ENCODE measurements around the gene CLCN3. TPM values are rescaled to one million over a fixed set of nuclear protein-coding genes. Genes with fewer than 3 reads are reported as not detected.

CLCN3 gene
- total RNA-seq, 2 donors from 2014 or later = 67.2 to 96.4 TPM

DNA sequence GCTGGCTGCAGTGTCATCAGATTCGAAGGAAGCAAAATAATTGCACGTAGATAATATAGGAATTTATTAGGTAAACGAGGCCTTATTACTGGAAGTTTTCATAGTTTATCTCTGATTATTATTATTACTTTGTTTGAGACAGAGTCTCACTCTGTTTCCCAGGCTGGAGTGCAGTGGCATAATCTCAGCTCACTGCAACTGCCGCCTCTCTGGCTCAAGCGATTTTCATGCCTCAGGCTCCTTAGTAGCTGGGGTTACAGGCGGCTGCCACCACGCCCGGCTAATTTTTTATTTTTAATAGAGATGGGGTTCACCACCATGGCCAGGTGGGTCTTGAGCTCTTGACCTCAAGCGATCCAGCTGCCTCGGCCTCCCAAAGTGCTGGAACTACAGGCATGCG is 12.5 kb downstream of the CLCN3 start:
- DNase-seq (ENCODE audit: low spot score) = no peak
- WGBS = 92% methylated on average over 11 of the region's 11 CpGs
- intact Hi-C loops (cut with DNase I) = no loop called here
- no peaks in the 10 kb centered on the region for H3K36me3 ChIP-seq
- H3K27me3 ChIP-seq (replicated peaks; ENCODE audit: insufficient read depth) = no peaks in the 10 kb centered on the region
- TF ChIP-seq, protein P1, sequence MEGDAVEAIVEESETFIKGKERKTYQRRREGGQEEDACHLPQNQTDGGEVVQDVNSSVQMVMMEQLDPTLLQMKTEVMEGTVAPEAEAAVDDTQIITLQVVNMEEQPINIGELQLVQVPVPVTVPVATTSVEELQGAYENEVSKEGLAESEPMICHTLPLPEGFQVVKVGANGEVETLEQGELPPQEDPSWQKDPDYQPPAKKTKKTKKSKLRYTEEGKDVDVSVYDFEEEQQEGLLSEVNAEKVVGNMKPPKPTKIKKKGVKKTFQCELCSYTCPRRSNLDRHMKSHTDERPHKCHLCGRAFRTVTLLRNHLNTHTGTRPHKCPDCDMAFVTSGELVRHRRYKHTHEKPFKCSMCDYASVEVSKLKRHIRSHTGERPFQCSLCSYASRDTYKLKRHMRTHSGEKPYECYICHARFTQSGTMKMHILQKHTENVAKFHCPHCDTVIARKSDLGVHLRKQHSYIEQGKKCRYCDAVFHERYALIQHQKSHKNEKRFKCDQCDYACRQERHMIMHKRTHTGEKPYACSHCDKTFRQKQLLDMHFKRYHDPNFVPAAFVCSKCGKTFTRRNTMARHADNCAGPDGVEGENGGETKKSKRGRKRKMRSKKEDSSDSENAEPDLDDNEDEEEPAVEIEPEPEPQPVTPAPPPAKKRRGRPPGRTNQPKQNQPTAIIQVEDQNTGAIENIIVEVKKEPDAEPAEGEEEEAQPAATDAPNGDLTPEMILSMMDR (IDR thresholded peaks at IDR 0.05) = no peak
- no peak for TF ChIP-seq POLR2A (IDR thresholded peaks at IDR 0.05)
- TF ChIP-seq POLR2AphosphoS5 (IDR thresholded peaks at IDR 0.05) = no peak
- no peaks in the 10 kb centered on the region for H3K9me3 ChIP-seq
- no peaks in the 10 kb centered on the region for H3K4me1 ChIP-seq (replicated peaks)
- H3K4me3 ChIP-seq = no peak overlapping the region
- no peak overlapping the region for H3K27ac ChIP-seq

DNA sequence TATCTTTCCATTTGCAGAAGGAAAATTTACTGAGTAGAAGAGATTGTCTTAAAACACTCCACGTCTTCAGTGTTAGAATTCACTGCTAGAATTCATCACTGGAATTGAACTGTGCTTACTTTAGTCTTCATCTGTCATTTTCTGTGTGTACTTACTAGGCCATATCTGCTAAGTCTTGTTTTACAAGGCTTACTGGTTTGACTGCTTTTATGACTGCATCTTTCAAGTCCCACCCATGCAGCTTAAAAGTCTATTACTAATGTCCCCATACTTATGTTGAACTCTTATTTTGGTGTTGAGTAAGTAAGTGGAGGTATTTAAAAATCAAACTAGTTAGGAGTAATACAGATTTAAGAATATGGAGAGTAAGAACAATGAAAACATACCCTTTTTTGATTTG is 14.6 kb downstream of the CLCN3 start:
- Histone ChIP-seq H3K9me3 (no peaks in the 10 kb centered on the region), H3K4me3 (no peak overlapping the region), H3K36me3 (no peaks in the 10 kb centered on the region), H3K27ac (peak overlapping the region; percentile 17 to 42), H3K4me1 (replicated peaks) (no peaks in the 10 kb centered on the region), H3K27me3 (replicated peaks; ENCODE audit: insufficient read depth) (no peaks in the 10 kb centered on the region)
- intact Hi-C loops (cut with DNase I) = no loop called here
- TF ChIP-seq, protein P1 (IDR thresholded peaks at IDR 0.05) = no peak
- TF ChIP-seq POLR2AphosphoS5 (IDR thresholded peaks at IDR 0.05) = peak; percentile 90
- no peak for TF ChIP-seq POLR2A (IDR thresholded peaks at IDR 0.05)
- peak; percentile 62 for DNase-seq (ENCODE audit: low spot score)
- WGBS = 39% methylated on average over 1 of the region's 1 CpG

DNA sequence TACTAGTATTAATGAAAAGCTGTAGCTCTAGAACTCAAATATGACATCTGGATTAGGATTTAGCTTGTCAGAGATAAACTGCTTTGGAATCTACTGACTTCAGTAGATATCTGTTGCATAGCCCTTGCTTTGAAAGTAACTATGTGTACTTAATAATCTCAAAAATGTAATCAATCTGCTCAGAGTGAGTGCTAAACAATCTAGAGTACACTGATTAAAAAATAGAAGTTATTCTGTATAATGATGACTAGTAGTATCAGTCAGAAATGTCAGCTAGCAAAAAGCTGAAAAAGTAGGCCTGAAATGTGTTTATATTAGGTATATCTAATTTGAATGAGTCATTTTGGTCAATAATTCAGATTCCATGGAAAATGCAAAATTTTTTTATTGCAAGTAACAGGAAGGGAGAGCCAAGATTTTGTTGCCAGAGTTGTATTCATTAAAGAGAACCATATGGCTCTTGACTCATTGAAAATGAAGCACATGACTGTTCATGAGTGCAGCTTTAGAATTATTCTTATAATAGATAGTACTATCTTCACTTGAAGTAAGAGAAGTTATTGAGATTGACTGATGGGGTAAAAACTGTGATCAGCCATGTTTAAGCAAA is 20.0 kb downstream of the CLCN3 start:
- TF ChIP-seq POLR2AphosphoS5 (IDR thresholded peaks at IDR 0.05) (no peak), POLR2A (IDR thresholded peaks at IDR 0.05) (no peak)
- TF ChIP-seq, protein P1 (IDR thresholded peaks at IDR 0.05) = no peak
- DNase-seq (ENCODE audit: low spot score) = no peak
- Histone ChIP-seq H3K36me3 (no peaks in the 10 kb centered on the region), H3K27me3 (replicated peaks; ENCODE audit: insufficient read depth) (no peaks in the 10 kb centered on the region), H3K27ac (no peak overlapping the region), H3K4me3 (no peak overlapping the region), H3K9me3 (no peaks in the 10 kb centered on the region), H3K4me1 (replicated peaks) (no peaks in the 10 kb centered on the region)
- intact Hi-C loops (cut with DNase I) = no loop called here

DNA sequence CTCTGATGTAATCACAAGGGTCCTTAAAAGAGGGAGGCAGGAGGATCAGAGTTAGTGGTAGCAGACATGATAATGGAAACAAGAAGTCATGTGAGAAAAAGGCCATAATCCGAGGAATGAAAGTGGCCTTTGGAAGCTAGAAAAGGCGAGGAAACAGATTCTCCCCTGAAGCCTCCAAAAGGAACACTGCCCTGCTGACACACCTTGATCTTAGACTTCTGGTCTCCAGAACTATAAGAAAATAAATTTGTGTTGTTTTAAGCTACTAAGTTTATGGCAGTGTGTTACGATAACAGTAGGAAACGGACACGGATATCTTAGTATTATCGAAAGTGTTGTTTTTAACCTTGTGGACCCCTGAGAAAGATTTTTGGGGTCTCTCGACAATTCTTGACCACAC is 24.4 kb downstream of the CLCN3 start:
- intact Hi-C loops (cut with DNase I) = no loop called here
- Histone ChIP-seq H3K27ac (no peak overlapping the region), H3K36me3 (no peaks in the 10 kb centered on the region), H3K4me3 (no peak overlapping the region), H3K4me1 (replicated peaks) (no peaks in the 10 kb centered on the region), H3K27me3 (replicated peaks; ENCODE audit: insufficient read depth) (no peaks in the 10 kb centered on the region), H3K9me3 (no peaks in the 10 kb centered on the region)
- no peak for DNase-seq (ENCODE audit: low spot score)
- TF ChIP-seq POLR2AphosphoS5 (IDR thresholded peaks at IDR 0.05) = no peak
- TF ChIP-seq POLR2A (IDR thresholded peaks at IDR 0.05) = no peak
- TF ChIP-seq, protein P1 (IDR thresholded peaks at IDR 0.05) = no peak
- WGBS = 94% methylated on average over 7 of the region's 7 CpGs

DNA sequence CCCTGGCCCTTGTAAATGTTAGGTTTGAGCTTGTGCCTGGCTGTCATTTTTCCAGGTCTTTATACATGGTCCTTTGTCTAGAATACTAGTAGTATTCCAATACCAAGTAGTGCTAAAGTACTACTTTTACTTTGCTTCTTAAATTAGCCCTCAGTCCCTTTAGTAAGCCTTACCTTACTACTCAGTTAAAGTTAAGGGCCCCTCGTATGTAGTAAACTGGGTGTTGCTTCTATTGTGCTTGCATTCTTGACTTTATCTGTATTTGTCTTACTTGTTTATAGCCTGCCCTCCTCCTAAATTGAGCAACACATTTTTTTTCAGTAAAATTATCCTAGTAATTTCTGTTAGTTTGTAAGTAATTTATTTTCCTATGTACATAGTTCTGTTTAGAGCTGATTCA is 25.2 kb downstream of the CLCN3 start:
- 61% methylated on average over 1 of the region's 1 CpG for WGBS
- TF ChIP-seq, protein P1 (IDR thresholded peaks at IDR 0.05) = no peak
- TF ChIP-seq POLR2AphosphoS5 (IDR thresholded peaks at IDR 0.05) = no peak
- no peaks in the 10 kb centered on the region for H3K27me3 ChIP-seq (replicated peaks; ENCODE audit: insufficient read depth)
- H3K36me3 ChIP-seq = no peaks in the 10 kb centered on the region
- no peak overlapping the region for H3K27ac ChIP-seq
- no peak for DNase-seq (ENCODE audit: low spot score)
- no peak overlapping the region for H3K4me3 ChIP-seq
- intact Hi-C loops (cut with DNase I) = no loop called here
- H3K4me1 ChIP-seq (replicated peaks) = no peaks in the 10 kb centered on the region
- H3K9me3 ChIP-seq = no peaks in the 10 kb centered on the region
